Prostate gland (tissue), 2 donors: Measurements from ENCODE around the gene PDE4D. TPM values are rescaled to one million over a fixed set of nuclear protein-coding genes. Genes with fewer than 3 reads are reported as not detected.

Experiments used
- DNase-seq: peaks from one replicate; pipeline ENCODE4 v3.0.0-alpha.2; 2019; ENCODE audit warnings: low spot score
- H3K27ac ChIP-seq, 2 donors: fragments of 200-600 bp; sonication (generic); 2 replicates each; pipeline ENCODE4 v1.5.1; 2017 to 2019
- H3K27me3 ChIP-seq: fragments of 200-600 bp; sonication (generic); replicated peaks from 2 replicates; pipeline ENCODE4 v1.5.1; 2019; ENCODE audit not compliant: insufficient read depth
- H3K36me3 ChIP-seq, 2 donors: fragments of 200-600 bp; sonication (generic); 1 replicate in 1 of 2; 2 replicates in 1 of 2; pipeline versions ENCODE4 v1.5.1 to v1.8.1; 2017 to 2019
- H3K4me1 ChIP-seq: fragments of 200-600 bp; sonication (generic); replicated peaks from 2 replicates; pipeline ENCODE4 v1.5.1; 2019
- H3K4me3 ChIP-seq, 2 donors: fragments of 200-600 bp; sonication (generic); 2 replicates each; pipeline ENCODE4 v1.5.1; 2017 to 2019
- H3K9me3 ChIP-seq: fragments of 200-600 bp; sonication (generic); 2 replicates; pipeline ENCODE4 v1.5.1; 2017
- POLR2A ChIP-seq: fragments of 450-650 bp; IDR thresholded peaks from one replicate; pipeline ENCODE4 v1.6.1; 2016; ENCODE audit warnings: antibody characterized with exemption, mild to moderate bottlenecking
- POLR2AphosphoS5 ChIP-seq: sonication (generic); formaldehyde crosslinking; IDR thresholded peaks from one replicate; pipeline ENCODE4 v1.6.1; 2017; ENCODE audit warnings: antibody characterized with exemption
- WGBS: methylation state at CpG from one replicate; pipeline ENCODE4 v1.1.5; 2018; 5-methylcytosine and 5-hydroxymethylcytosine counted together
- intact Hi-C: fragments of 100-400 bp; cut with DNase I; formaldehyde crosslinking; loops from one replicate; pipeline ENCODE4 v1.14.2; 2022
- total RNA-seq, 2 donors: library from RNA; depleted of rRNA; stranded (reverse); fragments of >200 nt; gene quantifications; one replicate each; pipeline ENCODE4 v1.1.0, GENCODE V29; 2016
- TF ChIP-seq, protein P1 (sequence below), 4 experiments: fragments of 200-600 bp in 2 of 4; fragments of 450-650 bp in 2 of 4; sonication (generic) in 2 of 4; IDR thresholded peaks; 1 replicate in 3 of 4; 2 replicates in 1 of 4; pipeline ENCODE4 v1.5.1; 2016 to 2019; ENCODE audit warnings: antibody characterized with exemption in 4 of 4, mild to moderate bottlenecking in 2 of 4, moderate library complexity in 2 of 4

The PDE4D gene
- total RNA-seq, 2 donors from 2014 or later: 64.2 to 75.6 TPM

DNA sequence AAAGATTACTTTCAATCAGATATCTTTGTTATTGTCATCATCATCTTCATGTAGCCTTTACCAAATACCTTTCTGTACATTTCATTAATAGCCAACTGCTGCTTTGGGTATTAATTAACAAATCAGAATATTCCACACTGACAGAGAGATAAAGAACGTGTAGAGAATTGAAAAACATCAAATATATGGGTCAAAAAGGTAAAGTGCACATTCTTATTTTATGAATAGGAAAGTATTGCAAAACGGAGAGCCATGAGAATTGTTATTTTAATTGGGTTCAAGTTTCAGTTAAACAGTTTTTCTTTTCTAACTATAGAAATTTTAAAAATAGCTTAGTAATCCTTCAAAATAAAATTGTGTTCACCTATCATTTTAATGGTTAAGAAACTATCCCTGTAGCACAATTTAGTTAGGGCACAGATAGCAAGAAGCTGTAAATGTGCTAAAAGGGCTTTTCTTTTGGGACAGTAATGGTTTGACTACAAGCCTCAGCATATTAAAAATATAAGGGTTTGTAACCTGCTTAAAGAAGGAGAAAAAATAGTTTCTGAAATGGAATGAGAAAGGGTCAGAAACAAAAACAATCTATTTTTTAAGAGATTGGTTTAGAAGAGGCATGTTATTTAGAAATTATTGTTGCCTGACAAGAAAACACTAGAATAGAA, 62.9 kb downstream of the PDE4D start:
- Histone ChIP-seq H3K27me3 (no peaks in the 10 kb centered on the region), H3K4me3 (no peak overlapping the region), H3K4me1 (no peaks in the 10 kb centered on the region), H3K36me3 (no peaks in the 10 kb centered on the region), H3K9me3 (no peaks in the 10 kb centered on the region), H3K27ac (no peak overlapping the region)
- 50% methylated on average over 2 of the region's 2 CpGs for WGBS
- no peak for DNase-seq
- TF ChIP-seq POLR2AphosphoS5: no peak
- TF ChIP-seq, protein P1, sequence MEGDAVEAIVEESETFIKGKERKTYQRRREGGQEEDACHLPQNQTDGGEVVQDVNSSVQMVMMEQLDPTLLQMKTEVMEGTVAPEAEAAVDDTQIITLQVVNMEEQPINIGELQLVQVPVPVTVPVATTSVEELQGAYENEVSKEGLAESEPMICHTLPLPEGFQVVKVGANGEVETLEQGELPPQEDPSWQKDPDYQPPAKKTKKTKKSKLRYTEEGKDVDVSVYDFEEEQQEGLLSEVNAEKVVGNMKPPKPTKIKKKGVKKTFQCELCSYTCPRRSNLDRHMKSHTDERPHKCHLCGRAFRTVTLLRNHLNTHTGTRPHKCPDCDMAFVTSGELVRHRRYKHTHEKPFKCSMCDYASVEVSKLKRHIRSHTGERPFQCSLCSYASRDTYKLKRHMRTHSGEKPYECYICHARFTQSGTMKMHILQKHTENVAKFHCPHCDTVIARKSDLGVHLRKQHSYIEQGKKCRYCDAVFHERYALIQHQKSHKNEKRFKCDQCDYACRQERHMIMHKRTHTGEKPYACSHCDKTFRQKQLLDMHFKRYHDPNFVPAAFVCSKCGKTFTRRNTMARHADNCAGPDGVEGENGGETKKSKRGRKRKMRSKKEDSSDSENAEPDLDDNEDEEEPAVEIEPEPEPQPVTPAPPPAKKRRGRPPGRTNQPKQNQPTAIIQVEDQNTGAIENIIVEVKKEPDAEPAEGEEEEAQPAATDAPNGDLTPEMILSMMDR (IDR thresholded peaks at IDR 0.05): no peak
- no peak for TF ChIP-seq POLR2A
- intact Hi-C loops: no loop called here

DNA sequence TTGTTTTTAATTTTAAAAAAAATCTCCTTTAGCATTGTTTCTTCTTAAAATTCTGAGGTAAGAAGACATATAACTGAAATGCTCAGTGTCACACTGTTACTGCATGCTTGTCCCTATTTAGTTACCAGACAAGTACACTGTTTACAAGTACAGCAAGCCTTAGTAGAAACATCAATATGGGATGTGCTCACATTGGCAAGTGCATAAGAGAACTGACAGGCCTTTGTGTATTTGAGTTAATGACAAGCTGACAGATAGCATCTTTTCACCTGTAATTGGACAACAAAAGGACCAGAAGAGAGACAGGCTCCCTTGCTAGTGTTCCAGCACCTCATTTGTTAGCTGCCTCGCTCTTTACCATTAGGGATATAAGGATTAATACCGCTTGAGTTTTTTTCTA, 63.6 kb downstream of the PDE4D start:
- TF ChIP-seq, protein P1 (IDR thresholded peaks at IDR 0.05): no peak
- TF ChIP-seq POLR2A: no peak
- no peak for TF ChIP-seq POLR2AphosphoS5
- Histone ChIP-seq H3K27me3 (no peaks in the 10 kb centered on the region), H3K27ac (no peak overlapping the region), H3K4me3 (no peak overlapping the region), H3K4me1 (no peaks in the 10 kb centered on the region), H3K9me3 (no peaks in the 10 kb centered on the region), H3K36me3 (no peaks in the 10 kb centered on the region)
- DNase-seq: no peak
- intact Hi-C loops: no loop called here
- WGBS: 90% methylated on average over 2 of the region's 2 CpGs

DNA sequence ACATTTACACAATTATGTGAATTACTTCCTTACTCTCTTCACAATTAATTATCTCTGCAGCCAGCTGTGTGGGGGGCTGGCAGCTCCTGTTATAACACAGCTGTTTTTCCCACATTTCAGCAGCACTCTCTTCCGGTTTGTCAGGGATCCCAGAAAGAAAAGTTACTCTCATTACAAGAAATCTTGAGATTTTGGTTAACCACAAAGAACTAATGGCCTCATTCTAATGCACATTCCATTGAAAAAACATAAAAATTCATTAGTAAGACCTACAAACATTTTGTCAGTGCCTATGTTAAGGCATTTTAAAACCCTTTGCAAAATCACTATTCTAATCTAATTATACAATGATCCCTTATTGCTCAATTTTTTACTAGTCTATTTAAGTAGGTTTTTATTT, 64.1 kb downstream of the PDE4D start:
- Histone ChIP-seq H3K4me1 (no peaks in the 10 kb centered on the region), H3K36me3 (no peaks in the 10 kb centered on the region), H3K4me3 (no peak overlapping the region), H3K9me3 (no peaks in the 10 kb centered on the region), H3K27ac (no peak overlapping the region), H3K27me3 (no peaks in the 10 kb centered on the region)
- TF ChIP-seq POLR2A: no peak
- no peak for TF ChIP-seq POLR2AphosphoS5
- TF ChIP-seq, protein P1 (IDR thresholded peaks at IDR 0.05): no peak
- intact Hi-C loops: no loop called here
- WGBS: 59% methylated on average over 1 of the region's 1 CpG
- no peak for DNase-seq

DNA sequence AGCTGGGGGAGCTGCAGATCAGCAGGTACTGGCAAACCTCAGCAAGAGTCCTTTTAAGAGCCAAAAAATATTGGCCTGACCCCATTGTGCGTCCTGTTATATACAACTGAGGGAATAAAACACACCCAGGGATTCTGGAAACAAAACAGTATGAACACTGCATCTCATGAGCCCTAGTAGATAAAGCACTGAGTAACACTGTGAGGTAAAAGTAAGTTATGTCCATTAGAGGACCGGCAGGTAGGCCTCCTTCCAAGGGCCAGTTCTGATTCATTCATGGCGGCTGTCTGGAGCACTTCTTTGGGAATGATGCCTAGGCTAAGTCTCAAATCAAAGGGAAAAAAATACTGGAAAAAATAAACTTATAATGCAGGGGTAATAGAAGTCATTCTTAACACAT, 64.9 kb downstream of the PDE4D start:
- no peak overlapping the region for H3K4me3 ChIP-seq
- no peaks in the 10 kb centered on the region for H3K36me3 ChIP-seq
- WGBS: 78% methylated on average over 3 of the region's 3 CpGs
- TF ChIP-seq POLR2A: no peak
- TF ChIP-seq POLR2AphosphoS5: no peak
- TF ChIP-seq, protein P1 (IDR thresholded peaks at IDR 0.05): no peak
- H3K27ac ChIP-seq: no peak overlapping the region
- DNase-seq: no peak
- H3K9me3 ChIP-seq: no peaks in the 10 kb centered on the region
- intact Hi-C loops: no loop called here
- H3K4me1 ChIP-seq: no peaks in the 10 kb centered on the region
- no peaks in the 10 kb centered on the region for H3K27me3 ChIP-seq

DNA sequence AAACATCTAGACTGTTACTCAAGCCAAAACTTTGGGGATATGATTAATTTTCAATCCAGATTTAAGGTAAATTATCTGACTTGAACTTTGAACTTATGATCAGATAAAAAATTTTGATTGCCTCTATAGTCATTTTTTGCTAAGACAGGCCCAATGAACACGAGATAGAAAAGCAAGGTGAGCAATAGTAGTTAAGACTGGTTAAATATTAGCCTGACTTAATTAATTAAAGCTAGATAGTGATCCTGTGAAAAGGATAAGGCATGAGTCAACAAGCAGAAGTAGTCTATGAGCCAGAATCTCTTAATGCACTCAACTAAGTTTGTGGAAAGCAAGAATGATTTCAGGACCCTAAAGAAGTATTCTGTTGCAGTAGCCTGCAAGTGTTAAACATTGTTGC, 66.5 kb downstream of the PDE4D start:
- intact Hi-C loops: no loop called here
- Histone ChIP-seq H3K4me3 (no peak overlapping the region), H3K36me3 (no peaks in the 10 kb centered on the region), H3K4me1 (no peaks in the 10 kb centered on the region), H3K9me3 (no peaks in the 10 kb centered on the region), H3K27ac (no peak overlapping the region), H3K27me3 (no peaks in the 10 kb centered on the region)
- TF ChIP-seq POLR2AphosphoS5 (no peak), POLR2A (no peak)
- TF ChIP-seq, protein P1 (IDR thresholded peaks at IDR 0.05): no peak
- WGBS: 50% methylated on average over 1 of the region's 1 CpG
- no peak for DNase-seq
